SW480 (cell line): ENCODE results near the gene CYP27A1.
A peak's percentile ranks its signal among the peaks of the same experiment; 100 is the strongest.

Experiments used
- DNase-seq: peaks from one replicate; pipeline ENCODE4 v3.0.0-alpha.2; 2016; ENCODE audit warnings: low spot score

CYP27A1 gene

DNA sequence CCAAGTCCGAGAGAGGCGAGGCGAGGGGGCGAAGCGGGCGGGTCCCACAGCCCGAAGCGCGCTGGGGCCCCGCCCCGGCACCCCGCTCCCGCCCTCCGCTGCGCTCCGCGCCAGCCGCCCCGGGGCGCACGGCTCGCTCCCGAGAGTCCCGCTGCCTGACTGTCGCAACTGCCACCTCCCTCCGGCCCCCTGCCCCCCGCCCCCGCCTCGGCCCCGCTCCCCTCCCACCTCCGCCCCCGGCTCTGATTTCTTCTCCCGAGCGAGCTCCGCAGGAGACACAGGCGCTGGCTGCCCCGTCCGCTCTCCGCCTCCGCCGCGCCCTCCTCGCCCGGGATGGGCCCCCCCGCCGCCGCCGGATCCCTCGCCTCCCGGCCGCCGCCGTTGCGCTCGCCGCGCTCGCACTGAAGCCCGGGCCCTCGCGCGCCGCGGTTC is 77.6 kb downstream of the CYP27A1 start, which contains the start of gene WNT6:
Gene WNT6, plus strand, starts transcription at position 250 of the 432 bp plus-strand sequence. CDS start 233 bp downstream, outside the sequence.
- no peak for DNase-seq

DNA sequence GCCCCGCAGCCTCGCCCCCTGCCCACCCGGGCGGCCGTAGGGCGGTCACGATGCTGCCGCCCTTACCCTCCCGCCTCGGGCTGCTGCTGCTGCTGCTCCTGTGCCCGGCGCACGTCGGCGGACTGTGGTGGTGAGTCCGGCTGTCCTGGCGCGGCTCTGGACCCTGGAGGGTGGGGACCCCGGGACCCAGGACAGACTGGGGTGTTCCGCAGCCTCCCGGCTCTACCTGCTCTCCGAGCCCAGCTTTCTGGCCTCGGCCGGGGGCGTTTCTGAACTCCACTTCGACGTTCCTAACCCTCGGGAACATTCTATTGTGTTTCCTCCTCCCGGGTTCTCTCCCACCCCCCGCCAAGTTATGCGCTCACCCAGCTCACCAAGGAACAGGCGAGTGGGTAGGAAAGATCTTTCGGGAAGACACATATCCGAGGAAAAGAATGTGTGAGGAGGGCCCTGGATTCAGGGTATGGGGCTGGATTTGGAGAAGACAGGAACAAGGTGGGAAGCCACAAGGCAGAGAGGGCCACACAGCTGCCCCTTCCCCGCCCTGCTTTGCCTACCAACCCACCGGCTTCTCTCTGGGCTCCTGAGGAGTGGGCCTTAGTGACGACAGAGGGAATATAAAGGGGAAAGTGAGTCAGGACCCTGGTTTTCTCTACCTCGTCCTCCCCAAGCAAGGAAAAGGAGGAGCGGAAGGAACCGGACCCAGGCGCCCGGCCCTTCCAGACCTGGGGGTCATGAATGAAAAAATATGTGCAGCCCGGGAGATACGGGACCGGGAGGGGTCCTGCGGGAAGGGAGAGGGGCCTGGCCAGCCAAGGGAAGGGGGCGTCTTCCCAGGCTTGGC is 78.3 kb downstream of the CYP27A1 start:
- no peak for DNase-seq

DNA sequence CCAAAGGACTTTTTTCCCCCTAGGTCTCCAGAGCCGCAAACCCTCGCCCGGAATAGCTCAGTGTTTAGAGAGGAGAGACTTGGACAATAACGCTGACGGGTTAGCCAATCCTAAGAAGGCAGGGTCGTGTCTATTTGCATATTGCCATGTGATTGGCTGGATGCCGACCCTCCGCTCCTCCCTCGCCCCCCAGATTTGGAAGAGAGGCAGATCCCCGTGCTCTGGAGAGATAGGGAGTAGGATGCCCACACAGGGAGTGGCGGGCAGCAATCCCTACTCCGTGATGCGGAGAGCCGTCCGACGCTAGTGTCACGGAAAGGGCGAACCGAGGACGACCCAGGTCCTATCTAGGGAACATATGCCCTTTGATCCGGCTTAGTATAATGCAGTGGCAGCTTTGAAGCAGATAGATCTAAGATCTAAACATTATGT is 79.0 kb downstream of the CYP27A1 start:
- peak; percentile 96 for DNase-seq

DNA sequence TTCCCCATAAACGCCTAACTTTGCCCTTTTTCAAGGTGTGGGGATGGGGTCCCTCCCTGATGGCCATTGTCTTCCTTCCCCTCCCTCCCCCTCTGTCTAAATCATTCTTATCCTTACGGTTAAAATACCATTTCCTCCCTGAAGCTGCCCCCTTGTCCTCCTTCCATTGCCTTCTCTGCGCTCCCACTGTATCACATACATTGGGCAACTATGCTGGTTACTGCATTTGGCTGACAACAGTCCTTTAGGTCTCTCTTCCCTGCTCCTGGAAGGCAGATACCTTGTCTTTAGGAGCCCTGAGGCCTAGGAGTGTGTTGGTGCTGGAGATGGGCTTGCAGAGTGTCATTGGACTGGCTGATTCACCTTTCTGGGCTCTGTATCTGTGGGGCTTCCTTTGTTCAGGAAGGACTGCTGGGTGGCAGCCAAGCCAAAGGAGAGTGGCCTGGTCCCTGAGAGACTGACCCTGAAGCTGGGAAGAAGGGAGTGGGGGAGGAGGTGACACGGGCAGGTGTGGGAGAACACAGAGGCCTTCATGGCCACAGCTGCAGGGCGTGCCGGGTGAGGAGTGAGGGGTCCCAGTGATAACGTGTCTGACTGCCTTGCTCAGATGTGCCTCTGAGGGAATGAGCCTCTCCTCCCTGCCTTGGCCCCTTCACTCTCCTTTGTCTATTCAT is 79.8 kb downstream of the CYP27A1 start:
- no peak for DNase-seq

DNA sequence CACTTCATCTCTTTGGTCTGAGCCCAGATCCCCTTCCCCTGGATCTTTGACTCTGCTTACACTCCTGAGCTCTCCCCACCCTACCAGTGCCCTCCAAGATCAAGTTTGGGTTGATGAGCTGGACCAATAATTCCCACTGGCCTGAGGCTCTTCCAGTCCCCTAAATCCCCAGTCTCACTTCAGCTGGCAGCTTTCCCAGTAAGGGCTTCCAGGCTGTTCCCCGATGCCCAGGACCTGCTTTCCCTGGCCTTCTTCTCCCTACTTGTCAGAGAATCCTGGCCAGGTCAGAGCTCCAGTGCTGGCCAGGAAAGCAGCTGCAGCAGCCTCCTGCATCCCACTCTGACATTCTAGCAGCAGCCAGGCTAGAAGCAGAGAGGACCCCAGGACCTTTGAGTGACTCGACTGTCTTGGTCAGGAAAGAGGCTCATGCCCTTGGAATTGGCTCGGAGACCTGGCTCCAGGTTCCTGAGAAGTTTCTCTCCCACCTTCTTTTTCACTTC is 81.1 kb downstream of the CYP27A1 start:
- no peak for DNase-seq
